ENCODE results near the gene NKAP.

DNA sequence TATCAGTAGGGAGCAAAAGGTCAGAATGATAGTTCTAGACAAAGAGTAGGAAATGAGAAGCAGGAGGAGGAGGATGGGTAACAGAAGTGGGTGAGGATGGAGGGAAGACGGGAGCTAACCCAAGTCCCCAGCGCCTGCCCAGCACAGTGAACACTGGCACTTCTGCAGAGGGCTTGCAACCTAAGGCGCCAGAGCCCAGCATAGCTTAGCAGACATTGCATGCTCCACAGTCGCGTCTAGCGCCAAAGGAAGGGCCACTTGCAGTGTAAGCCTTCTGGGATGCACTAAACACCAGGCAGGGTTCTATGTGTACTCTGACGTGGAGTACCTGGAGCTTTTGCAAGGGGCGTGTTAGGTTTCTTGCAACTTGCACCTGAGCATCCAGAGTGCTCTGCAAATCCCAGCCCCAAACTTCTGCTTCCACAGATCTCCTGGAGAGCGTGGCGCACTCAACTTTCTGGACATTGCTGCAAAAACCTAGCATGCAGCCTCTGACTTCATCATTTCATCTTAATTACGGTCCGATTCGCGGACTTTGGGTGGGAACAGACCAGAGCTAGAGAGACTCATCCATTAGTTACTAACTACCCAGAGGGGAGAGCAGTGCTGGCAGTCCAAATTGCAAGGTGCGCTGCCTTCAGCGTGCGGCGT, 46.5 kb upstream of the NKAP start:
- TF ChIP-seq, protein P1, sequence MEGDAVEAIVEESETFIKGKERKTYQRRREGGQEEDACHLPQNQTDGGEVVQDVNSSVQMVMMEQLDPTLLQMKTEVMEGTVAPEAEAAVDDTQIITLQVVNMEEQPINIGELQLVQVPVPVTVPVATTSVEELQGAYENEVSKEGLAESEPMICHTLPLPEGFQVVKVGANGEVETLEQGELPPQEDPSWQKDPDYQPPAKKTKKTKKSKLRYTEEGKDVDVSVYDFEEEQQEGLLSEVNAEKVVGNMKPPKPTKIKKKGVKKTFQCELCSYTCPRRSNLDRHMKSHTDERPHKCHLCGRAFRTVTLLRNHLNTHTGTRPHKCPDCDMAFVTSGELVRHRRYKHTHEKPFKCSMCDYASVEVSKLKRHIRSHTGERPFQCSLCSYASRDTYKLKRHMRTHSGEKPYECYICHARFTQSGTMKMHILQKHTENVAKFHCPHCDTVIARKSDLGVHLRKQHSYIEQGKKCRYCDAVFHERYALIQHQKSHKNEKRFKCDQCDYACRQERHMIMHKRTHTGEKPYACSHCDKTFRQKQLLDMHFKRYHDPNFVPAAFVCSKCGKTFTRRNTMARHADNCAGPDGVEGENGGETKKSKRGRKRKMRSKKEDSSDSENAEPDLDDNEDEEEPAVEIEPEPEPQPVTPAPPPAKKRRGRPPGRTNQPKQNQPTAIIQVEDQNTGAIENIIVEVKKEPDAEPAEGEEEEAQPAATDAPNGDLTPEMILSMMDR (IDR thresholded peaks at IDR 0.05; ENCODE audit: poor library complexity, severe bottlenecking) = no peak
- no peak for TF ChIP-seq RAD21 (conservative IDR thresholded peaks at IDR 0.05)
- TF ChIP-seq, protein P2, sequence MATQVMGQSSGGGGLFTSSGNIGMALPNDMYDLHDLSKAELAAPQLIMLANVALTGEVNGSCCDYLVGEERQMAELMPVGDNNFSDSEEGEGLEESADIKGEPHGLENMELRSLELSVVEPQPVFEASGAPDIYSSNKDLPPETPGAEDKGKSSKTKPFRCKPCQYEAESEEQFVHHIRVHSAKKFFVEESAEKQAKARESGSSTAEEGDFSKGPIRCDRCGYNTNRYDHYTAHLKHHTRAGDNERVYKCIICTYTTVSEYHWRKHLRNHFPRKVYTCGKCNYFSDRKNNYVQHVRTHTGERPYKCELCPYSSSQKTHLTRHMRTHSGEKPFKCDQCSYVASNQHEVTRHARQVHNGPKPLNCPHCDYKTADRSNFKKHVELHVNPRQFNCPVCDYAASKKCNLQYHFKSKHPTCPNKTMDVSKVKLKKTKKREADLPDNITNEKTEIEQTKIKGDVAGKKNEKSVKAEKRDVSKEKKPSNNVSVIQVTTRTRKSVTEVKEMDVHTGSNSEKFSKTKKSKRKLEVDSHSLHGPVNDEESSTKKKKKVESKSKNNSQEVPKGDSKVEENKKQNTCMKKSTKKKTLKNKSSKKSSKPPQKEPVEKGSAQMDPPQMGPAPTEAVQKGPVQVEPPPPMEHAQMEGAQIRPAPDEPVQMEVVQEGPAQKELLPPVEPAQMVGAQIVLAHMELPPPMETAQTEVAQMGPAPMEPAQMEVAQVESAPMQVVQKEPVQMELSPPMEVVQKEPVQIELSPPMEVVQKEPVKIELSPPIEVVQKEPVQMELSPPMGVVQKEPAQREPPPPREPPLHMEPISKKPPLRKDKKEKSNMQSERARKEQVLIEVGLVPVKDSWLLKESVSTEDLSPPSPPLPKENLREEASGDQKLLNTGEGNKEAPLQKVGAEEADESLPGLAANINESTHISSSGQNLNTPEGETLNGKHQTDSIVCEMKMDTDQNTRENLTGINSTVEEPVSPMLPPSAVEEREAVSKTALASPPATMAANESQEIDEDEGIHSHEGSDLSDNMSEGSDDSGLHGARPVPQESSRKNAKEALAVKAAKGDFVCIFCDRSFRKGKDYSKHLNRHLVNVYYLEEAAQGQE (IDR thresholded peaks at IDR 0.05; ENCODE audit: borderline replicate concordance) = no peak
